Activated naive CD8-positive, alpha-beta T cell treated with anti-CD3 and anti-CD28 coated beads for 36 hours (primary cell): ENCODE data around the gene CREB5. TPM values are rescaled to one million over a fixed set of nuclear protein-coding genes. Genes with fewer than 3 reads are reported as not detected.

Experiments
- DNase-seq: peaks from one replicate; pipeline ENCODE4 v3.0.0; 2021
- H3K27ac Mint-ChIP-seq: one replicate; pipeline ENCODE4 v1.8.0; 2022; ENCODE audit warnings: mild to moderate bottlenecking, moderate library complexity, mixed read lengths
- H3K27me3 Mint-ChIP-seq: one replicate; pipeline ENCODE4 v1.8.0; 2022; ENCODE audit warnings: mild to moderate bottlenecking, mixed read lengths
- H3K36me3 Mint-ChIP-seq: one replicate; pipeline ENCODE4 v1.8.0; 2021; ENCODE audit warnings: mild to moderate bottlenecking, mixed read lengths
- H3K4me1 Mint-ChIP-seq: one replicate; pipeline ENCODE4 v1.8.0; 2021; ENCODE audit warnings: mixed read lengths
- H3K4me3 Mint-ChIP-seq: one replicate; pipeline ENCODE4 v1.8.0; 2022; ENCODE audit warnings: mild to moderate bottlenecking, moderate library complexity, mixed read lengths
- H3K9me3 Mint-ChIP-seq: one replicate; pipeline ENCODE4 v1.8.0; 2022; ENCODE audit warnings: mixed read lengths
- total RNA-seq, 2 experiments: library from RNA; stranded (reverse); gene quantifications; one replicate each; pipeline ENCODE4 v1.2.3, GENCODE V29; 2021

Gene CREB5
- total RNA-seq, 2 experiments from 2014 or later = 2.0 to 2.4 TPM

DNA sequence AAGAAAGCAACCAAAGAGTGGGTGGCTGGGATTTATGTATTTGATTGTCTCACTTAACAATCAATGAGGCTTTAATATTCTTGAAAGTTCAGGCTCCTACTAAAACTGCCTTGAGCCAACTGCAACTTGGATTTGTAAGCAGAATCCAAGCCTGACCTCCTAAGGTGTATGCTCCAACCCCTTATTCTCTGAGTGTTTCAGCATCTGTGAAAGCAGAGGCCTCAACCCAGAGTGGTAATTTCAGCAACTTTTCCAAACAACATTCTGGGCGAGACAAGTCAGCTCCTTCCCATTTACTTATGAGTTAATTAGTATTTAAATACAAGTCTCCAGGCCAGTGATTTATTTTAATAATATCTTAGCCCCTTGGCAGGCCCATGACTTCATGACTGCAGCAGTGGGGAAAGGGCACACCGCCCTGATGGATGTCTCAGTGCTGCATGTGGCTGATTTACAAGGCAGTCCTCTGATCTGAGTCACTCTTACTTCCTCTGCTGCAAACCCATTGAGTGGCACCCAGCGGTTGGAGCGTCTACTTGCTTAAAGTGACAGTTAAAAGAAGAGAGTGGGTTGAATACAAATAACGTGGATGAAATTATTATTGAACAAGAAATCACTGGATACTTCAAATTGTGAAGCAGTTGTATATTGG, 336.7 kb downstream of the CREB5 start:
- Mint-ChIP-seq H3K9me3 (no peaks in the 10 kb centered on the region), H3K4me3 (no peak overlapping the region), H3K36me3 (no peaks in the 10 kb centered on the region), H3K27ac (no peak overlapping the region), H3K27me3 (no peaks in the 10 kb centered on the region), H3K4me1 (peaks cover 5% of the 10 kb centered on the region)
- peak; percentile 8 for DNase-seq

DNA sequence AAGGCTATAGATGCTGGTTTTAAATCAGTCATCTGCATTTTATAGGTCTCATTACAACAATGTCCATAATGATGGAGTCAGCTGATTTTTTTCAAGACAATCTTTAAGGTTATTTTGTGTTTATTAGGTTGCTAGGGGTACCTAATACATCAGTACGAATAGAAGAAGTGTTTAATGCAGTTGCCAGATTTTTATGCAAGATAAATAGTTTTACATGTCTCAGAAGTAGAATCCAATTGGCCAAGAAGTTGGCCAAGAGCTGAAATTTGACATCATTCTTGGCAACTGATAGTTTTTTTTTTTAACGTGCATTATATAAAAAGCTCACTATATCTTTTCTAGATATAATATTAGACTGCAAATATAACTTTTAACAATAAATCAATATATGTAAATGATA, 337.3 kb downstream of the CREB5 start:
- no peaks in the 10 kb centered on the region for H3K27me3 Mint-ChIP-seq
- no peaks in the 10 kb centered on the region for H3K36me3 Mint-ChIP-seq
- H3K9me3 Mint-ChIP-seq = no peaks in the 10 kb centered on the region
- H3K27ac Mint-ChIP-seq = no peak overlapping the region
- H3K4me3 Mint-ChIP-seq = no peak overlapping the region
- H3K4me1 Mint-ChIP-seq = peaks cover 5% of the 10 kb centered on the region
- no peak for DNase-seq

DNA sequence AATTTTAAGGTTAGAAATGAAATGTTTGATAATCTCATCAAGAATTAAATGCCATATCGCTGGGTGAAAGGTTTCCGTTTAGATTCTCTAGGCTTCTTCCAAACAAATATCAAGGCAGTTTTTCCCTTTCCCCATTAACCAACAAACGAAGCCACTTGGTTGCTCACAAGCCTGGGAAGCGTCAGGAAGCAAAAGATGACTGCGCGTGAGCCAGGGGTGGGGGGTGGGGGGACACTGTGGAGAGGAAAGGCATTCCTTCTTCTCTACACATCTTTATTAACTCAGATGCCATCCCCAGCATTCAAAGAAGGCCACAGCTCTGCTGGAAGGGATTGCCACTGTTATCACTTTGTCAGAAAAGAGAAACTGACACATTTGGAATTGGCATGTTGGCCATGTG, 338.7 kb downstream of the CREB5 start:
- no peak for DNase-seq
- H3K36me3 Mint-ChIP-seq = no peaks in the 10 kb centered on the region
- H3K9me3 Mint-ChIP-seq = no peaks in the 10 kb centered on the region
- H3K4me1 Mint-ChIP-seq = peaks cover 5% of the 10 kb centered on the region
- H3K27ac Mint-ChIP-seq = no peak overlapping the region
- no peaks in the 10 kb centered on the region for H3K27me3 Mint-ChIP-seq
- H3K4me3 Mint-ChIP-seq = no peak overlapping the region

DNA sequence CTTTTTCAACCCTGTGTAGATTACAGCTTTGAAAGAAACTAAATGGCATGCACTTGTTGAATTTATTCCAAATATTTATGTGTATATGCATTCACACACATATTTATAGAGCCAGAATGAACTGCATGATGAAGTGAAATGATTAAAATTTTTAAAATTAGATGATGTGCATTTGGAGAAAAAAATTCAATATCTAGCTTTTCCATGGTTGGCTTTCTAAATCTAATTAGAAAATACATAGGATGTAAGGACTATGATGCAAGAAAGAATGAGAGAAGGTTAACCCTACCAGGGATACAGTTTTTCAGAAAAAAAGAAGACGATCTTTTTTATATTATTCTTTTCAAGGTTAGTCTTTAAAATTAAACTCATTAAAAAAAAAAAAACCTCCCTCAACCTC, 341.3 kb downstream of the CREB5 start:
- H3K9me3 Mint-ChIP-seq = no peaks in the 10 kb centered on the region
- DNase-seq = no peak

DNA sequence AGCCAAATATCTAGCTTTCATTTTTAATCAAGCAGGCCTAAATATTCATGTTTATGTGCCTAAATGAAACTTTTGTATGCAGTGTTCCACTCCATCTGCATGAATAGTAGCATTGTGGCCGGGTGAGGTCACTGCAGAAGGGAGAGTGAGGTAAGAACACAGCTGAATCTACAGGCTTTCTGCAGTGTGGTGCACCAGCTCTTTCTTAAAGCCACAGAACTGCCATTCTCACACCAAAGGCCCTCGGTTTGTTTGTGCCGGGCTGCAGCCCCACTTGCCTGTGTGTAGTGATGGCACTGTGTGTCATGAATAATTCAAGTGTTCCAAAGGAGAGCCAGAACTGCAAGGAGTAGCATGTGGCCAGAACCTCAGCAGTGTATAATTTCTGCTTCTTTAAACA, 341.7 kb downstream of the CREB5 start:
- Mint-ChIP-seq H3K36me3 (no peaks in the 10 kb centered on the region), H3K9me3 (no peaks in the 10 kb centered on the region), H3K4me3 (no peak overlapping the region)

More for the DNA sequence above, 341.3 kb downstream of the CREB5 start:
- Mint-ChIP-seq H3K4me3 (no peak overlapping the region), H3K27me3 (no peaks in the 10 kb centered on the region), H3K36me3 (no peaks in the 10 kb centered on the region), H3K4me1 (peaks cover 5% of the 10 kb centered on the region), H3K27ac (no peak overlapping the region)

DNA sequence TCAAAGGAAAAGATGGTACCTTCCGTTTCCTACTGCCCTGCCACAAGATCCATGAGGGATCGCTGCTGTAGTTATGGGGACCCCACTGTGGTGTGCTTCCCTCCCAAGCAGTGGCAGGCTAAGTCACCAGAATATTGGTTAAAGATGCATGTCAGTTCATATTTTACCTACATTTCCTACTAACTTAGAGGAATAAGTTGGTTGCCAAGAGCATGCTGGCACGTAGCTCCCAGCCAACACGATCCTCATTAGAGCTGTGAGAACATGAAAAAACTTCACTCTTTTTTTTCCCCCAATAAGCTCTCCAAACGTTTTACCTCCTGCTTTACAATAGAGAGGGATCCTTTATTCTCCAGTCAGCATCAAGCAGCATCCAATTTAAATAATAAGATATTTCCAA, 342.1 kb downstream of the CREB5 start:
- Mint-ChIP-seq H3K27me3 (no peaks in the 10 kb centered on the region), H3K4me1 (no peaks in the 10 kb centered on the region), H3K4me3 (no peak overlapping the region), H3K27ac (no peak overlapping the region), H3K9me3 (no peaks in the 10 kb centered on the region), H3K36me3 (no peaks in the 10 kb centered on the region)
- no peak for DNase-seq

More for the DNA sequence above, 341.7 kb downstream of the CREB5 start:
- DNase-seq = no peak
- no peaks in the 10 kb centered on the region for H3K27me3 Mint-ChIP-seq
- H3K4me1 Mint-ChIP-seq = peaks cover 3% of the 10 kb centered on the region
- H3K27ac Mint-ChIP-seq = no peak overlapping the region

DNA sequence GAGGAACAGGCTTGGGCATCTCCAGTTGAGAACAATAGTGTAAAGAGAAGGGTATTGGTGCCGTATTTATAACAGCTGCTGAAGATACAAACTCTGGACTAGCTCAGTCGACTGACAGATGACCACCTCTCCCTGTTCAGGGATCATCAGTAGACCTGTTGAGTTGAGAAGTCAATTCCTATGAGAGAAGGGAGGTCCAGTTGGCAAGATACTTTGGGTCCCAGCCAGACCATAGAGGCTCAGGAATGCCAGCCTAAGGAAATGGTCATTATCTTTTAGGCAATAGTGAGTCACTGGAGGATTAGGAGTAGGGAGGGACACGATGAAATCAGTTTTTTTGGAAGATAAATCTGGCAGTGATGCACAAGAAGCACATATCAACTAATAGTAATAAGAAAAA, 342.9 kb downstream of the CREB5 start:
- Mint-ChIP-seq H3K9me3 (no peaks in the 10 kb centered on the region), H3K4me3 (no peak overlapping the region), H3K27me3 (no peaks in the 10 kb centered on the region), H3K27ac (no peak overlapping the region), H3K4me1 (no peaks in the 10 kb centered on the region), H3K36me3 (no peaks in the 10 kb centered on the region)
- no peak for DNase-seq

DNA sequence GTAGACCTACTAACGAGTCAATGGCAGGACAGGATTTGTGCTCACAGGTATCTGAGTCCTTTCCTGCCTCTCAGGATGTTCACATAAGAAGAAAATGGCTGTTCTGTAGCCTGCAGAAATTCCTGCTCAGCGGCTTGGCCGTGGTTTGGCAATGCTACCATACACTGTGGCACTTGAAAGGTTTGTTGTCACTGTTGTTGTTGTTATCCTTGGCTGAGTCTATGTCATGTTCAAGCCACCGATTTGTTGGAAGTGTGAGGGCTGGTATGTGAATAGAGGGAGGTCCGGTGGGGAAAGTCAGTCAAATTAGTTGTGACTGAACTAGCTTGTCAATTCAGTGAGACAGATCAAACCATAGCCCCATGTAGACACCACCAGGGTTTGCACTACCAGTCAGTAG, 345.9 kb downstream of the CREB5 start:
- Mint-ChIP-seq H3K4me3 (no peak overlapping the region), H3K4me1 (no peaks in the 10 kb centered on the region), H3K27me3 (no peaks in the 10 kb centered on the region), H3K36me3 (no peaks in the 10 kb centered on the region), H3K27ac (no peak overlapping the region), H3K9me3 (no peaks in the 10 kb centered on the region)
- no peak for DNase-seq

DNA sequence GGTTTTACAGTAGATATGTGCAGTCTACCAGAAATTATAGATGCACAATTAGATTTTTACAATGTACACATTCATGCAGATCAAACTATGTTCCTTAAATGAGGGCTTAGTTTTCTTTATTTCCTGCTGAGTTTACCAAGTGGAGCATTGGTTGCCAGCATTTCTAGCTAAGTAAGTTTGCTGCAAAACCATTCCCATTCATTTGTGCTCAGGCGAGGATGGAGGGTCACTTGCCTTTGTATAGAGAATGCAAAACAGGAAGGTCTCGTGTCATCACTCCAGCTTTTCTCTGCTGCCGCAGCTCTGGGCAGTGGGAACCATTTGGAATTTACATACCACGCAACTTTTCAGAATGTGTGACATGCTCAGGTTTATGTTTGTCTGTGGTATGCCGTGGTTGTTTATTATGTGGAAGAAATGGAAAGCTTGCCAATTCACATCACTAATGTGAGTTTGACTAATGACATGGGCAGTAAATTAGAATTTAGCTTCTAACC, 347.2 kb downstream of the CREB5 start:
- no peak for DNase-seq
- Mint-ChIP-seq H3K4me3 (no peak overlapping the region), H3K9me3 (no peaks in the 10 kb centered on the region), H3K36me3 (no peaks in the 10 kb centered on the region), H3K27me3 (no peaks in the 10 kb centered on the region), H3K27ac (no peak overlapping the region), H3K4me1 (no peaks in the 10 kb centered on the region)

DNA sequence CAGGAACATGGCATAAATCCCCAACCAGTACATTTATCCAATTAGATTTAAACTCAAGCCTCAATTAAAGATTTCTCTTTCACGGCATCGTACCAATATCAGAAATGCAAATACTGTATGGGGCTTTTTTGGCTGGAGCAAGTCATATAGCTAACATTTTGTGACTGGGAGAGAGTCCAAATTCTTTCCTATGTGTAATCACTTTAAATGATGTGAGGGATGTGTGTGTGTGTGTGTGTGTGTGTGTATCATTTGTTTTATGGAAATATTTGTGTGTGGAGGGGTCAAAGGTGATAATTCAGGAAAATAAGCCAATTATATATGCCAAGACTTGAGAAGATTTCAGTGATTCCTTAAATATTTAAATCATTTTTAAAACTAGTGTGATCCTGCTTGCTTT, 349.2 kb downstream of the CREB5 start:
- Mint-ChIP-seq H3K27me3 (peaks cover 4% of the 10 kb centered on the region), H3K36me3 (no peaks in the 10 kb centered on the region), H3K9me3 (no peaks in the 10 kb centered on the region), H3K4me3 (no peak overlapping the region), H3K27ac (no peak overlapping the region), H3K4me1 (no peaks in the 10 kb centered on the region)
- no peak for DNase-seq

DNA sequence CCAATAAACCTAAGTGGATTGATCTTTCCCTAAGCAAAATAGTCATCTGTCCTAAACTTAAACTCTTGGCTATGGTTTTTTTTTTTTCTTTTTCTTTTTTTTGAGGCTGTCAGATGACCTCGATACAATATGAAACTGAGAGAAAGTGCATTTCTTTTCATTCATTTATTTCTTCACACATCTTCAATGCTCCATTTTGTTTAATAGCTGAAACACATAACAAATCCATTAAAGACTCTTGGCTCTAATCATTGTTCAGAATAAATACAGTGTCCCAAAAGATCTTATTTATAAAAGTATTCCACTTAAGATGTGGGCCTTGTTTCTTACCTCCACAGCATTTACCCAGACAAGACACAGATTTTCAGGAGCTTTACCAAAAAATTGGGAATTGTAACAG, 350.3 kb downstream of the CREB5 start:
- no peaks in the 10 kb centered on the region for H3K9me3 Mint-ChIP-seq
- H3K36me3 Mint-ChIP-seq = no peaks in the 10 kb centered on the region
- no peaks in the 10 kb centered on the region for H3K4me1 Mint-ChIP-seq
- H3K27ac Mint-ChIP-seq = no peak overlapping the region
- peaks cover 4% of the 10 kb centered on the region for H3K27me3 Mint-ChIP-seq
- H3K4me3 Mint-ChIP-seq = no peak overlapping the region
- DNase-seq = no peak

DNA sequence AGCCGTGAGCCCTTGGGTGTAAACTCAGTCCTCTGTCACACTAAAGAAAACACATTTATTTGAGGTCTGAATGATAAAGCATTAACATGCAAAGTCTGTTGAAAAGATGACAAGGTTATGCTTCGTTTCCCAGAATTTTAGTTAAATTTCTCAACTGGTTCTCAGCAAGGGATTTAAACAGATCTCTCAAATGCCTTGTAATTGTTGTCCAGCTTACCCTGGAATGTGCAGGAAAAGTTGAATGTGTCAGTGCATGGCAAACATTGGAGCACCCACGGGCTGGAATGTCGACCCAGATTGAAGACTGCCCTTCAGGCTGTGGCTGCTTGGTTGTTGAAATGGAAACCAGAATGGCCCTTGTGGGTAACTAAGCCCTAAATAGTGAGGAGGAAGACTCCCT, 354.0 kb downstream of the CREB5 start:
- H3K9me3 Mint-ChIP-seq = no peaks in the 10 kb centered on the region

DNA sequence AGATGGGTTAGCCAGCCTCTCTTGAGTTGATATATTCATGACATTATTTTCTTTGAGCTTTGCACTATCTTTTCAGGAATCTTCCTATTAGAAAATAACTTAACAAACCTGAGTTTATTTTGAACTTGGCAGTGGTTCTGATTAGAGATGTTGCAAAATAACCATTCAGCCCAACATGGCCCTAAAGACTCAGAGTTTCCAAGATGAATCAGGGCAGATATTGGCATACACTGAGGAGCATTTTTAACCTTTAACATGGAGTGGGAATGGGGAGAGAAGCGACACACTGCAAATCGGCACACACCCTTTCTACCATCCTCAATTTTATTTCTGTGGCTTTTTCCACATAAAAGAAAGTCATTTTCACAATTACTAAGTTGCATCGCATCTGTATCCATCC, 355.0 kb downstream of the CREB5 start:
- no peak for DNase-seq

More for the DNA sequence above, 354.0 kb downstream of the CREB5 start:
- DNase-seq = no peak
- Mint-ChIP-seq H3K36me3 (no peaks in the 10 kb centered on the region), H3K4me3 (no peak overlapping the region), H3K4me1 (no peaks in the 10 kb centered on the region), H3K27ac (no peak overlapping the region), H3K27me3 (peaks cover 4% of the 10 kb centered on the region)

DNA sequence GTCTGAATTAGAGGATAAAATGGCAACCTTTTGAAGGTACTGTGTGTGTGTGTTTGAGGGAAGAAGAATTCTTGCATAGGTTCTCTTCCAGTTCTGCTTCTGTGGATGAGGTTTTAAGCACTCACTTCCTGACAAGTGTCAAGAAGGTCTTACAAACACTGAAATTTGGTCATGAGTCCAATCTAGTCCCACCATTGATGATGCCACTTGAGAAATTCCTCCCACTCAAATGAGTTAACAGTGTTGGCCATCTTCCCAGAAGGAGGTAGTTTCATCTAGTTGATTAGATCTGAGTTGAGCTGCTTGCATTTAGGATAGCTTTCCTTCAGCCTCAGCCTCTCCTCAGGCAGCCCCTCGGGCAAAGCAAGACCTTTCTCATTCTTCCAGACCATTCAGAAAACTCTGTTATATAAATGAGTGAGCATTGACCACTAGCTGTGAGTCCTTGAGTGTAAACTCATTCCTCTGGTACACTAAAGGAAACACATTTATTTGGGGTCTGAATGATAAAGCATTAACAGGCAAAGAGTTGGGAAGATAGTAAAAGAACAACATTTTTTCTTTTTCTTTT, 356.3 kb downstream of the CREB5 start:
- no peak overlapping the region for H3K4me3 Mint-ChIP-seq
- H3K36me3 Mint-ChIP-seq = no peaks in the 10 kb centered on the region
- H3K27ac Mint-ChIP-seq = no peak overlapping the region
- peaks cover 9% of the 10 kb centered on the region for H3K27me3 Mint-ChIP-seq
- H3K4me1 Mint-ChIP-seq = no peaks in the 10 kb centered on the region
- no peaks in the 10 kb centered on the region for H3K9me3 Mint-ChIP-seq
- no peak for DNase-seq

More for the DNA sequence above, 355.0 kb downstream of the CREB5 start:
- H3K4me3 Mint-ChIP-seq = no peak overlapping the region
- H3K27me3 Mint-ChIP-seq = peaks cover 9% of the 10 kb centered on the region
- no peaks in the 10 kb centered on the region for H3K36me3 Mint-ChIP-seq
- no peak overlapping the region for H3K27ac Mint-ChIP-seq
- H3K9me3 Mint-ChIP-seq = no peaks in the 10 kb centered on the region
- no peaks in the 10 kb centered on the region for H3K4me1 Mint-ChIP-seq

DNA sequence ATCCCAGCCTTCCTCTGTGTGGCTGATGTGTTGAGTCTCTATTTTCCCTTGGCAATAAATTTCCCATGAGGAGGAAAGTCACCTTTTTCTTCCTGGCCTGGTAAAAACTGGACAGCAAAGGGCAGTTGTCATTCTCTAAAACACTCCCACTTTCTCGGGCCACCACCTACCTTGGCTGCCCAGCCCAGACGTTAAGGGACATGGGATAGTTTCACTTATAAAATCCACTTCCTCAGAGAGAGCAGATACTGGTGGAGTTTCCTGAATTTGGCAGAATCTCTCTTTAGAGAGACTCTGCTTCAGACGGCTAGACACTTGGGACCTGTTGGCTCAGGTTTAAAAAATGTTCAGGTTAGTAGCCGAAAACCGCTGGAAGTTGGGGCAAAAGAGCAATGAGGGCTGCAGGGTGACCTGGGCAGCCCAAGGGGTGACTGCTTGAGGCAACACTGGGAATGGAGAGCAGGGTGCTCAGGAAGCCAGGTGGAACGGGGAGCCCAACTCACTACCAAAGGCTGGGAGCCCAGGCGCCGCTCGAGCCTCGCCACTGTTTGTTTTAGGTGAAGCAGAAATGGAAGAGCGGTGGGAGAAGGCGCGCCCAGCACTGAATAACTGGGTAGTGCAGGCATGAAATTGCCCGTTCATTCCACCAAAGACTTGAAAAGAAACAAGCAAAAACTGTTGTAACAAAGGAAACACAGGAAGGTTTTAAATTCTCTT, 359.7 kb downstream of the CREB5 start:
- Mint-ChIP-seq H3K9me3 (no peaks in the 10 kb centered on the region), H3K27me3 (peaks cover 6% of the 10 kb centered on the region), H3K4me3 (no peak overlapping the region), H3K36me3 (no peaks in the 10 kb centered on the region), H3K27ac (no peak overlapping the region), H3K4me1 (no peaks in the 10 kb centered on the region)
- no peak for DNase-seq
